T-helper 2 cell treated with Interferon-gamma antibody and Interleukin-4, amounts not matched to agents 5 μg/mL and 100 μg/mL, for 36 hours (primary cell): ENCODE measurements around the gene CD160.

Source experiments
- DNase-seq: peaks from one replicate; pipeline ENCODE4 v3.0.0; 2021; ENCODE audit warnings: low spot score
- H3K27ac Mint-ChIP-seq: one replicate; pipeline ENCODE4 v1.8.0; 2021; ENCODE audit warnings: mild to moderate bottlenecking, mixed read lengths
- H3K27me3 Mint-ChIP-seq: one replicate; pipeline ENCODE4 v1.8.0; 2021; ENCODE audit warnings: low read depth, mixed read lengths
- H3K36me3 Mint-ChIP-seq: one replicate; pipeline ENCODE4 v1.8.0; 2021; ENCODE audit warnings: low read depth, mixed read lengths
- H3K4me1 Mint-ChIP-seq: one replicate; pipeline ENCODE4 v1.8.0; 2021; ENCODE audit warnings: low read depth, mixed read lengths
- H3K4me3 Mint-ChIP-seq: one replicate; pipeline ENCODE4 v1.8.0; 2022; ENCODE audit warnings: mild to moderate bottlenecking, moderate library complexity, mixed read lengths
- H3K9me3 Mint-ChIP-seq: one replicate; pipeline ENCODE4 v1.8.0; 2021; ENCODE audit warnings: mixed read lengths

Gene CD160

DNA sequence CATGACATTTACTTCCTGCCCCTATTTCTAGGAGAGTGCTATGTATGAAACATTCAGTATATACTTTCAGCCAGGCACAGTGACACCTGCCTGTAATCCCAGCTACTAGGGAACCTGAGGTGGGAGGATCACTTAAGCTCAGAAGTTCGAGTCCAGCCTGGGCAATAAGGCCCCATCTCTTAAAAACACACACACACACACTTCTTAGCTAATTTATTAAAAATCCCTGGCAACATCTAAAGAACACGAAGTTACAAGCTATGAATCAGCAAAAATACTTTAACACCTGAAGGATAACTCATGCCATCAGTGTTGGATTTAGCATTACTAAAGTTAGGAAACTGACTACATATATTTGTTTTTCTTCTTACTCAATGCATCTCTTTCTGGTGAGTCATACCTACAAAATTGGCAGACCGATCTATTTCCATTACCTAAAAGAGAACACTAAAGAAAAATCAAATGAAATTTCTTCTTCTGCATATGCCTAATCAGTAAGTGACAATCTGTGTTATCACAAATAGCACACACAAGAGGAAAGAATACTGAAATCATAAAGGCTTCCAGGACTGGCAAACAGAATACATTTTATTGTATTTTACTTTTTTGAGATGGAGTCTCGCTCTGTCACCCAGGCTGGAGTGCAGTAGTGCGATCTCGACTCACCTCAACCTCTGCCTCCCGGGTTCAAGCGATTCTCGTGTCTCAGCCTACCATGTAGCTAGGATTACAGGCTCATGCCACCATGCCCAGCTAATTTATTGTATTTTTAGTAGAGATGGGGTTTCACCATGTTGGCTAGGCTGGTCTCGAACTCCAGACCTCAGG lies 63.2 kb downstream of the CD160 start:
- no peak overlapping the region for H3K27ac Mint-ChIP-seq
- no peaks in the 10 kb centered on the region for H3K27me3 Mint-ChIP-seq
- H3K4me3 Mint-ChIP-seq: no peak overlapping the region
- peaks cover 26% of the 10 kb centered on the region for H3K4me1 Mint-ChIP-seq
- no peaks in the 10 kb centered on the region for H3K9me3 Mint-ChIP-seq
- DNase-seq: no peak
- H3K36me3 Mint-ChIP-seq: peaks cover 19% of the 10 kb centered on the region

GRCh38 chr1:145784409-145784808 lies 65.1 kb downstream of the CD160 start:
- H3K4me3 Mint-ChIP-seq: no peak overlapping the region
- peaks cover 23% of the 10 kb centered on the region for H3K36me3 Mint-ChIP-seq
- H3K4me1 Mint-ChIP-seq: peaks cover 26% of the 10 kb centered on the region
- H3K27ac Mint-ChIP-seq: no peak overlapping the region
- H3K27me3 Mint-ChIP-seq: no peaks in the 10 kb centered on the region
- H3K9me3 Mint-ChIP-seq: no peaks in the 10 kb centered on the region
- DNase-seq: no peak

DNA sequence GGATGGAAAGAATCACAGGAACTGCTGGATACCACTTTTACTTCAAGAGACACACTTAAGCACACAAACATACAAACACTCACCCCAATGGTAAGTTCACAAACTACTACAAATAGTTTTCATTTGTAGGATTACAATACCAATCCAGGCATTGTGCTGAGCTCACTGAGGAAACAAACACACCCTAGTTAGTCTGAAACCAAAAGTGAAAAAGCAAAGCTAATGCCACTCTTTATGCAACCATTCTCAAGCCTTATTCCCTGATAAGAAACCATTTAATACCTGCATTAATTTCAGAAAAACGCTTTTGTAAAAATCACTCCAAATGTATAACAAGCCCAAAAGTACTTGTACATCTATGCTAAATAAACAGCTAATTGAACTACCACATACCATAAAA lies 66.2 kb downstream of the CD160 start:
- peak overlapping the region; percentile 3 for H3K27ac Mint-ChIP-seq

DNA sequence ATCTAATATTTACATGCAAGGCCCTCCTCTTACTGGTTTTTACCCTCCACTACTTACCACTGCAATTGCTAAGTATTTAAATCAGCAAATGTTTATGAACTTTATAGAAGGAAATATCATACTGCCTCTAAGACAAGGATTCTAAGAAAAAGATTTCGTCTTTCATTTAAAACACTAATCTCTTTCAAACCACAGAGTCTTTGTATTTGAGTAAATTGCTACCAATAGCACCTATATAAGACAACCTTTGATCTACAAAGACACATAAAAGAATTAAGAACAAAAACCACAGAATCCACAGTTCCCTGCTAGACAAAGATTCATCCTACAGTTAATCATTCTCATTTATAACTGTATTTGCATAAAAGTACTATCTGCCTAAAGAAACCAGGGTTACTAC lies 67.0 kb downstream of the CD160 start:
- no peaks in the 10 kb centered on the region for H3K9me3 Mint-ChIP-seq
- H3K36me3 Mint-ChIP-seq: peaks cover 21% of the 10 kb centered on the region
- H3K4me3 Mint-ChIP-seq: peak overlapping the region; percentile 56
- DNase-seq: no peak
- peak overlapping the region; percentile 53 for H3K27ac Mint-ChIP-seq
- no peaks in the 10 kb centered on the region for H3K27me3 Mint-ChIP-seq
- peaks cover 23% of the 10 kb centered on the region for H3K4me1 Mint-ChIP-seq

More for the DNA sequence above, 66.2 kb downstream of the CD160 start:
- peaks cover 23% of the 10 kb centered on the region for H3K36me3 Mint-ChIP-seq
- DNase-seq: no peak
- H3K4me3 Mint-ChIP-seq: peak overlapping the region; percentile 2
- H3K9me3 Mint-ChIP-seq: no peaks in the 10 kb centered on the region
- peaks cover 26% of the 10 kb centered on the region for H3K4me1 Mint-ChIP-seq
- no peaks in the 10 kb centered on the region for H3K27me3 Mint-ChIP-seq

- H3K4me1 Mint-ChIP-seq: peaks cover 24% of the 10 kb centered on the region
- H3K4me3 Mint-ChIP-seq: no peak overlapping the region
- H3K36me3 Mint-ChIP-seq: peaks cover 24% of the 10 kb centered on the region
- no peak for DNase-seq
- H3K27me3 Mint-ChIP-seq: no peaks in the 10 kb centered on the region
- H3K9me3 Mint-ChIP-seq: no peaks in the 10 kb centered on the region
- no peak overlapping the region for H3K27ac Mint-ChIP-seq
Observed at GRCh38 chr1:145788580-145788979, 69.3 kb downstream of the CD160 start.
